Trophoblast cell (in vitro differentiated cells and primary cell): ENCODE data around the gene TBC1D22A.

Experiments
- DNase-seq, 2 donors: peaks; one replicate each; pipeline ENCODE4 v3.0.0-alpha.2; 2016
- H2AFZ ChIP-seq: 2 replicates; pipeline ENCODE4 v1.6.1; 2013; ENCODE audit warnings: low read length, moderate library complexity, mild to moderate bottlenecking; ENCODE audit not compliant: insufficient read depth, poor library complexity
- H2AK5ac ChIP-seq: 2 replicates; pipeline ENCODE4 v1.6.1; 2013; ENCODE audit warnings: mild to moderate bottlenecking, low read length
- H2BK120ac ChIP-seq: 2 replicates; pipeline ENCODE4 v1.6.1; 2013; ENCODE audit warnings: low read length, mild to moderate bottlenecking, moderate library complexity; ENCODE audit not compliant: insufficient read depth, poor library complexity
- H2BK12ac ChIP-seq: 2 replicates; pipeline ENCODE4 v1.6.1; 2013; ENCODE audit warnings: mild to moderate bottlenecking, low read length, moderate library complexity
- H2BK5ac ChIP-seq: 2 replicates; pipeline ENCODE4 v1.6.1; 2013; ENCODE audit warnings: low read length, low read depth, moderate library complexity, mild to moderate bottlenecking; ENCODE audit not compliant: poor library complexity
- H3K14ac ChIP-seq: 2 replicates; pipeline ENCODE4 v1.6.1; 2013; ENCODE audit warnings: mild to moderate bottlenecking, low read length
- H3K18ac ChIP-seq: 2 replicates; pipeline ENCODE4 v1.6.1; 2013; ENCODE audit warnings: mild to moderate bottlenecking, low read length
- H3K23ac ChIP-seq: 2 replicates; pipeline ENCODE4 v1.6.1; 2013; ENCODE audit warnings: low read length
- H3K27ac ChIP-seq: 2 replicates; pipeline ENCODE4 v1.5.1; 2013; ENCODE audit warnings: low read depth, mild to moderate bottlenecking, inconsistent platforms, low read length, moderate library complexity
- H3K27me3 ChIP-seq: 2 replicates; pipeline ENCODE4 v1.6.1; 2013; ENCODE audit warnings: inconsistent platforms, mild to moderate bottlenecking, low read length, moderate library complexity; ENCODE audit not compliant: insufficient read depth
- H3K36me3 ChIP-seq, 2 experiments: 1 replicate in 1 of 2; 2 replicates in 1 of 2; pipeline ENCODE4 v1.6.1; 2013; ENCODE audit warnings: low read length in 2 of 2, mild to moderate bottlenecking in 2 of 2, moderate library complexity in 1 of 2; ENCODE audit not compliant: insufficient read depth in 2 of 2, control insufficient read depth in 1 of 2
- H3K4ac ChIP-seq: 2 replicates; pipeline ENCODE4 v1.6.1; 2013; ENCODE audit warnings: low read depth, mild to moderate bottlenecking, low read length, moderate library complexity
- H3K4me1 ChIP-seq, 2 experiments: 1 replicate in 1 of 2; 2 replicates in 1 of 2; pipeline ENCODE4 v1.6.1; 2013; ENCODE audit warnings: low read length in 2 of 2, mild to moderate bottlenecking in 2 of 2, moderate library complexity in 1 of 2; ENCODE audit not compliant: insufficient read depth in 2 of 2, control insufficient read depth in 1 of 2
- H3K4me2 ChIP-seq: 2 replicates; pipeline ENCODE4 v1.6.1; 2013; ENCODE audit warnings: inconsistent platforms, mild to moderate bottlenecking, low read length, moderate library complexity
- H3K4me3 ChIP-seq: 2 replicates; pipeline ENCODE4 v1.5.1; 2013; ENCODE audit warnings: mild to moderate bottlenecking, low read depth, low read length, inconsistent platforms
- H3K79me1 ChIP-seq: one replicate; pipeline ENCODE4 v1.6.1; 2013; ENCODE audit warnings: low read length
- H3K79me2 ChIP-seq: 2 replicates; pipeline ENCODE4 v1.6.1; 2013; ENCODE audit warnings: low read length, mild to moderate bottlenecking; ENCODE audit not compliant: control insufficient read depth, insufficient read depth, poor library complexity
- H3K9ac ChIP-seq: 2 replicates; pipeline ENCODE4 v1.6.1; 2013; ENCODE audit warnings: mild to moderate bottlenecking, low read length
- H3K9me3 ChIP-seq: 2 replicates; pipeline ENCODE4 v1.6.1; 2013; ENCODE audit warnings: low read depth, mild to moderate bottlenecking, control low read depth, inconsistent platforms, low read length; ENCODE audit not compliant: insufficient read depth
- H4K12ac ChIP-seq: 2 replicates; pipeline ENCODE4 v1.6.1; 2013; ENCODE audit warnings: low read depth, mild to moderate bottlenecking, low read length, moderate library complexity
- H4K8ac ChIP-seq: 2 replicates; pipeline ENCODE4 v1.6.1; 2013; ENCODE audit warnings: low read depth, mild to moderate bottlenecking, low read length, moderate library complexity
- H4K91ac ChIP-seq: one replicate; pipeline ENCODE4 v1.6.1; 2013; ENCODE audit warnings: low read depth, mild to moderate bottlenecking, low read length, moderate library complexity
- WGBS: extraction: QIAGEN DNeasy Blood & Tissue Kit; methylation state at CpG from one replicate; pipeline ENCODE4 v1.1.7; 2013; ENCODE audit warnings: missing lambda C conversion rate; ENCODE audit not compliant: insufficient read length, insufficient coverage; ENCODE audit errors: extremely low coverage; 5-methylcytosine and 5-hydroxymethylcytosine counted together

The TBC1D22A gene

GRCh38 chr22:46995501-46996360 is 233.3 kb downstream of the TBC1D22A start:
- WGBS, result no CpG with 5 or more reads among the region's 24 CpGs
- Histone ChIP-seq H2BK120ac (no peak overlapping the region), H3K9ac (no peak overlapping the region), H3K27ac (no peak overlapping the region), H3K23ac (no peak overlapping the region), H3K79me2 (no peaks in the 10 kb centered on the region), H3K4me1 (peaks cover 3 to 5% of the 10 kb centered on the region in 2 experiments), H2AK5ac (no peak overlapping the region), H3K14ac (no peak overlapping the region), H2BK5ac (no peak overlapping the region), H4K91ac (no peak overlapping the region), H3K4me2 (no peak overlapping the region), H2AFZ (no peak overlapping the region), H4K8ac (no peak overlapping the region), H3K4ac (no peak overlapping the region), H3K27me3 (no peaks in the 10 kb centered on the region), H4K12ac (no peak overlapping the region), H3K4me3 (no peak overlapping the region), H3K18ac (no peak overlapping the region), H3K9me3 (no peaks in the 10 kb centered on the region), H3K36me3 (peaks cover 4 to 12% of the 10 kb centered on the region in 2 experiments), H3K79me1 (no peaks in the 10 kb centered on the region), H2BK12ac (no peak overlapping the region)
- DNase-seq, result no peak

- peaks cover 2 to 7% of the 10 kb centered on the region in 2 experiments for H3K36me3 ChIP-seq
- no peaks in the 10 kb centered on the region for H3K79me2 ChIP-seq
- no peak overlapping the region for H2BK120ac ChIP-seq
- no peaks in the 10 kb centered on the region for H3K79me1 ChIP-seq
- H3K18ac ChIP-seq, result no peak overlapping the region
- H3K9ac ChIP-seq, result no peak overlapping the region
- no peaks in the 10 kb centered on the region for H3K27me3 ChIP-seq
- no peak overlapping the region for H2BK5ac ChIP-seq
- no peak overlapping the region for H2BK12ac ChIP-seq
- peaks cover 3 to 5% of the 10 kb centered on the region in 2 experiments for H3K4me1 ChIP-seq
- H4K8ac ChIP-seq, result no peak overlapping the region
- H3K27ac ChIP-seq, result no peak overlapping the region
- H2AK5ac ChIP-seq, result no peak overlapping the region
- no peak overlapping the region for H2AFZ ChIP-seq
- no peak overlapping the region for H3K4me3 ChIP-seq
- no peak overlapping the region for H3K4ac ChIP-seq
- H3K14ac ChIP-seq, result no peak overlapping the region
- no CpG with 5 or more reads among the region's 11 CpGs for WGBS
- H3K4me2 ChIP-seq, result no peak overlapping the region
- H4K12ac ChIP-seq, result no peak overlapping the region
- H3K9me3 ChIP-seq, result no peaks in the 10 kb centered on the region
- no peak overlapping the region for H3K23ac ChIP-seq
- DNase-seq, result no peak
- H4K91ac ChIP-seq, result no peak overlapping the region
Observed at GRCh38 chr22:46996595-46997310, 234.3 kb downstream of the TBC1D22A start.

GRCh38 chr22:46997311-46997970 is 235.0 kb downstream of the TBC1D22A start:
- WGBS, result no CpG with 5 or more reads among the region's 15 CpGs
- no peak overlapping the region for H4K8ac ChIP-seq

GRCh38 chr22:46998331-46998730 is 235.9 kb downstream of the TBC1D22A start:
- Histone ChIP-seq H2AK5ac (no peak overlapping the region), H3K9ac (no peak overlapping the region), H3K4me3 (no peak overlapping the region), H3K27me3 (no peaks in the 10 kb centered on the region), H3K9me3 (peaks cover 2% of the 10 kb centered on the region), H3K23ac (no peak overlapping the region), H3K79me1 (no peaks in the 10 kb centered on the region), H2BK5ac (no peak overlapping the region), H3K4me1 (peaks cover 3 to 5% of the 10 kb centered on the region in 2 experiments), H3K14ac (no peak overlapping the region), H3K4ac (no peak overlapping the region), H3K4me2 (no peak overlapping the region), H2BK12ac (no peak overlapping the region), H2AFZ (no peak overlapping the region), H4K12ac (no peak overlapping the region), H3K27ac (no peak overlapping the region), H3K18ac (no peak overlapping the region), H4K8ac (no peak overlapping the region), H3K36me3 (peaks cover 0 to 3% of the 10 kb centered on the region in 2 experiments), H4K91ac (no peak overlapping the region), H3K79me2 (no peaks in the 10 kb centered on the region), H2BK120ac (no peak overlapping the region)
- no peak for DNase-seq
- no CpG with 5 or more reads among the region's 12 CpGs for WGBS

More at GRCh38 chr22:46997311-46997970, 235.0 kb downstream of the TBC1D22A start:
- Histone ChIP-seq H2BK12ac (no peak overlapping the region), H4K12ac (no peak overlapping the region), H3K79me1 (no peaks in the 10 kb centered on the region), H3K4me1 (peaks cover 3 to 5% of the 10 kb centered on the region in 2 experiments), H3K36me3 (peaks cover 0 to 3% of the 10 kb centered on the region in 2 experiments), H2BK120ac (no peak overlapping the region), H3K27me3 (no peaks in the 10 kb centered on the region), H3K14ac (no peak overlapping the region), H3K4me3 (no peak overlapping the region), H2BK5ac (no peak overlapping the region), H3K9me3 (no peaks in the 10 kb centered on the region), H3K79me2 (no peaks in the 10 kb centered on the region), H2AK5ac (no peak overlapping the region), H3K27ac (no peak overlapping the region), H2AFZ (no peak overlapping the region), H4K91ac (no peak overlapping the region), H3K9ac (no peak overlapping the region), H3K18ac (no peak overlapping the region), H3K4ac (no peak overlapping the region), H3K4me2 (no peak overlapping the region), H3K23ac (no peak overlapping the region)
- DNase-seq, result no peak
